ENCODE data around the gene CYTH2.

DNA sequence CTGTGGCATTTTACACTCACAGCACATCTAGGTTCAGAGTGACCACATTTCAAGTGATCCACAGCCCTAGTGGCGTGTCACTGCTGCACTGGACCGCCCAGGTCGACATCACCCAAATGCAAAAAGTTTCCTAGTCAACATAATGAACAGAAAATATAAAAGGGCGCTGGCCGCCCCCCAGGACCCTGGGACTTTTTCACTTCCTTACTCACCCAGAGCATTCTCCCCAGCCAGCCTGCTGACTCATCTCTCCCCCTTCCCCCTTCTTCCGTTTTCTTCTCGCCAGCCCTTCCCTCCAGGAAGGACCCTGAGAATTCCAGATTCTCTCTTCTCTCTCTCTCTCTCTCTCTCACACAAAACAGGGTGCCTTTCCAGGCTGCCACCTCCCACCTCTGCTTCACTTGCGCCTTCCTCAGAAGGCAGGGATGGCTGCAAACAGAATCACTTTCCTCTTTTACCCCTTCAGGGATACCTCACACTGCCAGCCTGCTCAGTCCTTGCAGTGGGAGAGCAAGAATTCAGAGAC is 44.4 kb upstream of the CYTH2 start:
- TF ChIP-seq JUNB (IDR thresholded peaks at IDR 0.05) = peak; percentile 37
- TF ChIP-seq, protein P1, sequence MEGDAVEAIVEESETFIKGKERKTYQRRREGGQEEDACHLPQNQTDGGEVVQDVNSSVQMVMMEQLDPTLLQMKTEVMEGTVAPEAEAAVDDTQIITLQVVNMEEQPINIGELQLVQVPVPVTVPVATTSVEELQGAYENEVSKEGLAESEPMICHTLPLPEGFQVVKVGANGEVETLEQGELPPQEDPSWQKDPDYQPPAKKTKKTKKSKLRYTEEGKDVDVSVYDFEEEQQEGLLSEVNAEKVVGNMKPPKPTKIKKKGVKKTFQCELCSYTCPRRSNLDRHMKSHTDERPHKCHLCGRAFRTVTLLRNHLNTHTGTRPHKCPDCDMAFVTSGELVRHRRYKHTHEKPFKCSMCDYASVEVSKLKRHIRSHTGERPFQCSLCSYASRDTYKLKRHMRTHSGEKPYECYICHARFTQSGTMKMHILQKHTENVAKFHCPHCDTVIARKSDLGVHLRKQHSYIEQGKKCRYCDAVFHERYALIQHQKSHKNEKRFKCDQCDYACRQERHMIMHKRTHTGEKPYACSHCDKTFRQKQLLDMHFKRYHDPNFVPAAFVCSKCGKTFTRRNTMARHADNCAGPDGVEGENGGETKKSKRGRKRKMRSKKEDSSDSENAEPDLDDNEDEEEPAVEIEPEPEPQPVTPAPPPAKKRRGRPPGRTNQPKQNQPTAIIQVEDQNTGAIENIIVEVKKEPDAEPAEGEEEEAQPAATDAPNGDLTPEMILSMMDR (IDR thresholded peaks at IDR 0.05) = no peak
- TF ChIP-seq HOXA7 (CRISPR knock-in tag; IDR thresholded peaks at IDR 0.05) = no peak
- TF ChIP-seq POLR2A (IDR thresholded peaks at IDR 0.05; ENCODE audit: low read length) = peak; percentile 20; the same call in 1 of the 2 replicates
- TF ChIP-seq, protein P2, sequence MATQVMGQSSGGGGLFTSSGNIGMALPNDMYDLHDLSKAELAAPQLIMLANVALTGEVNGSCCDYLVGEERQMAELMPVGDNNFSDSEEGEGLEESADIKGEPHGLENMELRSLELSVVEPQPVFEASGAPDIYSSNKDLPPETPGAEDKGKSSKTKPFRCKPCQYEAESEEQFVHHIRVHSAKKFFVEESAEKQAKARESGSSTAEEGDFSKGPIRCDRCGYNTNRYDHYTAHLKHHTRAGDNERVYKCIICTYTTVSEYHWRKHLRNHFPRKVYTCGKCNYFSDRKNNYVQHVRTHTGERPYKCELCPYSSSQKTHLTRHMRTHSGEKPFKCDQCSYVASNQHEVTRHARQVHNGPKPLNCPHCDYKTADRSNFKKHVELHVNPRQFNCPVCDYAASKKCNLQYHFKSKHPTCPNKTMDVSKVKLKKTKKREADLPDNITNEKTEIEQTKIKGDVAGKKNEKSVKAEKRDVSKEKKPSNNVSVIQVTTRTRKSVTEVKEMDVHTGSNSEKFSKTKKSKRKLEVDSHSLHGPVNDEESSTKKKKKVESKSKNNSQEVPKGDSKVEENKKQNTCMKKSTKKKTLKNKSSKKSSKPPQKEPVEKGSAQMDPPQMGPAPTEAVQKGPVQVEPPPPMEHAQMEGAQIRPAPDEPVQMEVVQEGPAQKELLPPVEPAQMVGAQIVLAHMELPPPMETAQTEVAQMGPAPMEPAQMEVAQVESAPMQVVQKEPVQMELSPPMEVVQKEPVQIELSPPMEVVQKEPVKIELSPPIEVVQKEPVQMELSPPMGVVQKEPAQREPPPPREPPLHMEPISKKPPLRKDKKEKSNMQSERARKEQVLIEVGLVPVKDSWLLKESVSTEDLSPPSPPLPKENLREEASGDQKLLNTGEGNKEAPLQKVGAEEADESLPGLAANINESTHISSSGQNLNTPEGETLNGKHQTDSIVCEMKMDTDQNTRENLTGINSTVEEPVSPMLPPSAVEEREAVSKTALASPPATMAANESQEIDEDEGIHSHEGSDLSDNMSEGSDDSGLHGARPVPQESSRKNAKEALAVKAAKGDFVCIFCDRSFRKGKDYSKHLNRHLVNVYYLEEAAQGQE (IDR thresholded peaks at IDR 0.05) = no peak
- peak; percentile 78 for TF ChIP-seq NFE2L2 (conservative IDR thresholded peaks at IDR 0.05; ENCODE audit: low read length)
- TF ChIP-seq EP300 (IDR thresholded peaks at IDR 0.05) = peak in 1 of 2 experiments; percentile 34; a peak in 1 of 5 replicates
- 0 out of 5 replicates have a peak, but pooled peaks have one; percentile 8 to 10 for TF ChIP-seq RAD21 (conservative IDR thresholded peaks at IDR 0.05 in 1 of 2, IDR thresholded peaks at IDR 0.05 in 1 of 2)
- TF ChIP-seq MAZ (IDR thresholded peaks at IDR 0.05; ENCODE audit: borderline replicate concordance, low read depth, low read length) = no peak

Measured in A549 (cell line).